Measurements from ENCODE around the gene CD52. TPM values are rescaled to one million over a fixed set of nuclear protein-coding genes. Genes with fewer than 3 reads are reported as not detected.

The CD52 gene
- total and polyA plus RNA-seq, 3 donors from 2014 or later, result 3.0 to 23.8 TPM; not detected in 1

DNA sequence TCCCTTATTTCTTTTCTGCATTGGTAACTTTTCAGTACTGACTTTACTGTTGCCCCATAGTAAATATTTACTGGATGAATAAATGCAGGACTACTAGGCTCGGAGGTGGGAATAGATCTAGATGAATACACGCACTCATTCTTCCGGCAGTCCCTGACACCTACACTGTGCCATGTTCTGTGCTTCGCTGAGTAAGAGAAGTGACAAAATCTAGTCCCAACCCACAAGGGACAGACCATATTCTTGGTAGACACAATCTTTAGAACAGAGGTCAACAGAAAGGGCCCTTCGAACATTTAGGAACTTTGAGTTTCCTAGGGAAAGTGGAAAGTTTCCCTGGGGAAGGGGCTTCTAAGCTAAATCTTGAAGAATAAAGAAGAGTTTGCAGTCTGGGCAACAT, 3.3 kb upstream of the CD52 start:
- intact Hi-C loops (cut with DNase I; ENCODE audit: low total_unique reads), result no loop called here
- Histone ChIP-seq H3K36me3 (ENCODE audit: low read depth, missing control alignments) (no peaks in the 10 kb centered on the region), H3K4me3 (no peak overlapping the region), H3K4me1 (no peaks in the 10 kb centered on the region), H3K9me3 (no peaks in the 10 kb centered on the region), H3K27me3 (no peaks in the 10 kb centered on the region), H3K27ac (no peak overlapping the region)
- no peak for DNase-seq
- 95% methylated on average over 5 of the region's 5 CpGs for WGBS, 2 donors
- TF ChIP-seq POLR2A (IDR thresholded peaks at IDR 0.05), result no peak
- TF ChIP-seq, protein P1, sequence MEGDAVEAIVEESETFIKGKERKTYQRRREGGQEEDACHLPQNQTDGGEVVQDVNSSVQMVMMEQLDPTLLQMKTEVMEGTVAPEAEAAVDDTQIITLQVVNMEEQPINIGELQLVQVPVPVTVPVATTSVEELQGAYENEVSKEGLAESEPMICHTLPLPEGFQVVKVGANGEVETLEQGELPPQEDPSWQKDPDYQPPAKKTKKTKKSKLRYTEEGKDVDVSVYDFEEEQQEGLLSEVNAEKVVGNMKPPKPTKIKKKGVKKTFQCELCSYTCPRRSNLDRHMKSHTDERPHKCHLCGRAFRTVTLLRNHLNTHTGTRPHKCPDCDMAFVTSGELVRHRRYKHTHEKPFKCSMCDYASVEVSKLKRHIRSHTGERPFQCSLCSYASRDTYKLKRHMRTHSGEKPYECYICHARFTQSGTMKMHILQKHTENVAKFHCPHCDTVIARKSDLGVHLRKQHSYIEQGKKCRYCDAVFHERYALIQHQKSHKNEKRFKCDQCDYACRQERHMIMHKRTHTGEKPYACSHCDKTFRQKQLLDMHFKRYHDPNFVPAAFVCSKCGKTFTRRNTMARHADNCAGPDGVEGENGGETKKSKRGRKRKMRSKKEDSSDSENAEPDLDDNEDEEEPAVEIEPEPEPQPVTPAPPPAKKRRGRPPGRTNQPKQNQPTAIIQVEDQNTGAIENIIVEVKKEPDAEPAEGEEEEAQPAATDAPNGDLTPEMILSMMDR (IDR thresholded peaks at IDR 0.05), result no peak

DNA sequence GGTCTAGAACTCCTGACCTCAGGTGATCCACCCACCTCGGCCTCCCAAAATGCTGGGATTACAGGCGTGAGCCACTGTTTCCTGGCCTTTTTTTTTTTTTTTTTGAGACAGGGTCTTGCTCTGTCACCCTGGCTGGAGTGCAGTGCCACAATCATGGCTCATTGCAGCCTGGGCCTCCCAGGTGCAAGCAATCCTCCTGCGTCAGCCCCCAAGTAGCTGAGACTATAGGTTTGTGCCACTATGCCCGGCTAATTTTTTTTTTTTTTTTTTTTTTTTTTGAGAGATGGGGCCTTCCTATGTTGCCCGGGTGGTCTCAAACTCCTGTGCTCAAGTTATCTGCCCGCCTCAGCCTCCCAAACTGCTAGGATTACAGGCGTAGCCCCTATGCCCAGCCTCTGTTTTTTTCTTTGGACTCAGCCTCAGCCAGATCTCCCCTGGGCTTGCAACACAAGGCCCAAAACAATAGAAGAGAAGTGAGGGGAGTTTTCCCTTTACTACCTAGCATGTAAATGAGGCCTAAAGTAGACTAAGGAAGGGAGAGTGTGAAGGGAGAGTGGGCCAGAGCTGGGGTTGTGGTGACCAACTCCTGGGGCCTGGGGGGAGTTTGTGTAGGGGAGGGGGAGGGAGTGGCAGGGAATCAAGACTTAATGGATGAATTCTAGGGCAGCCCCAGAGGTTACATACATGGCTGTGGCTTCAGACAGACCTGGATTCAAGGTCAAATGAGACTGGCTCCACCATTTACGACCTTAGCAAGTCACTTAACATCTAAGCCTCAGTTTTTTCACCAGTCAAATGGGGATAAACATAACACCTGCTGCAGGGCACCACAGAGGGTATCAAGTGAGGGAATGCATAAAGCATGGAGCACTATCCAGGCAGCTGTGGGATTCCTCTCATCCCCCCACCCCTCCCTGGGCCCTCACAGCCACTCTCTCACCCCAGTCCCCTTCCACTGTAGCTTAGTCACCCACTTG, 1.6 kb upstream of the CD52 start:
- H3K27me3 ChIP-seq, result no peaks in the 10 kb centered on the region
- intact Hi-C loops (cut with DNase I; ENCODE audit: low total_unique reads), result no loop called here
- no peaks in the 10 kb centered on the region for H3K4me1 ChIP-seq
- DNase-seq, result no peak
- no peaks in the 10 kb centered on the region for H3K9me3 ChIP-seq
- H3K27ac ChIP-seq, result no peak overlapping the region
- no peak for TF ChIP-seq POLR2A (IDR thresholded peaks at IDR 0.05)
- TF ChIP-seq, protein P1 (IDR thresholded peaks at IDR 0.05), result no peak
- 84 to 87% methylated on average over 8 of the region's 8 CpGs for WGBS, 2 donors
- H3K36me3 ChIP-seq (ENCODE audit: low read depth, missing control alignments), result no peaks in the 10 kb centered on the region
- H3K4me3 ChIP-seq, result no peak overlapping the region

- no peak for DNase-seq
- Histone ChIP-seq H3K4me1 (no peaks in the 10 kb centered on the region), H3K4me3 (no peak overlapping the region), H3K36me3 (ENCODE audit: low read depth, missing control alignments) (no peaks in the 10 kb centered on the region), H3K27me3 (no peaks in the 10 kb centered on the region), H3K27ac (no peak overlapping the region), H3K9me3 (no peaks in the 10 kb centered on the region)
- intact Hi-C loops (cut with DNase I; ENCODE audit: low total_unique reads), result no loop called here
- TF ChIP-seq, protein P1 (IDR thresholded peaks at IDR 0.05), result no peak
- TF ChIP-seq POLR2A (IDR thresholded peaks at IDR 0.05), result no peak
- WGBS, 2 donors, result 88 to 90% methylated on average over 2 of the region's 2 CpGs
Measured at GRCh38 chr1:26317146-26317545, 612 bp upstream of the CD52 start.

GRCh38 chr1:26318338-26319064, 743 bp downstream of the CD52 start:
- TF ChIP-seq, protein P1 (IDR thresholded peaks at IDR 0.05), result no peak
- TF ChIP-seq POLR2A (IDR thresholded peaks at IDR 0.05), result no peak
- no peaks in the 10 kb centered on the region for H3K36me3 ChIP-seq (ENCODE audit: low read depth, missing control alignments)
- 87 to 90% methylated on average over 9 of the region's 9 CpGs for whole genome bisulfite sequencing, 2 donors
- H3K4me1 ChIP-seq, result no peaks in the 10 kb centered on the region
- no peak overlapping the region for H3K27ac ChIP-seq
- no peaks in the 10 kb centered on the region for H3K27me3 ChIP-seq
- H3K9me3 ChIP-seq, result no peaks in the 10 kb centered on the region
- intact Hi-C loops (cut with DNase I; ENCODE audit: low total_unique reads), result no loop called here
- peak; percentile 22 for DNase-seq
- H3K4me3 ChIP-seq, result no peak overlapping the region

All from testis (tissue), 3 donors.